Measurements from ENCODE around the gene ETV5.

- TF ChIP-seq FOSL2 (IDR thresholded peaks at IDR 0.05; ENCODE audit: borderline replicate concordance, low read depth): no peak
- TF ChIP-seq CTCF (IDR thresholded peaks at IDR 0.05): no peak
- 0 out of 2 replicates have a peak, but pooled peaks have one; percentile 14 for TF ChIP-seq RAD21 (IDR thresholded peaks at IDR 0.05; ENCODE audit: low read length)
- TF ChIP-seq RFX5 (IDR thresholded peaks at IDR 0.05; ENCODE audit: low read length): no peak
- TF ChIP-seq MAX (IDR thresholded peaks at IDR 0.05; ENCODE audit: low read depth): no peak
- TF ChIP-seq POLR2AphosphoS5 (IDR thresholded peaks at IDR 0.05; ENCODE audit: low read depth, low read length): no peak
- TF ChIP-seq EP300 (IDR thresholded peaks at IDR 0.05; ENCODE audit: borderline replicate concordance in 1 of 2, low read depth in 1 of 2, low read length in 1 of 2): no peak
- TF ChIP-seq SMC3 (IDR thresholded peaks at IDR 0.05; ENCODE audit: low read depth, low read length): no peak
Observed at GRCh38 chr3:186093271-186093900, 15.5 kb downstream of the ETV5 start.
